ENCODE data around the gene HOXD4. TPM values are rescaled to one million over a fixed set of nuclear protein-coding genes. Genes with fewer than 3 reads are reported as not detected.

HOXD4 gene
- polyA plus RNA-seq, 2 donors, result 0.61 to 1.0 TPM

DNA sequence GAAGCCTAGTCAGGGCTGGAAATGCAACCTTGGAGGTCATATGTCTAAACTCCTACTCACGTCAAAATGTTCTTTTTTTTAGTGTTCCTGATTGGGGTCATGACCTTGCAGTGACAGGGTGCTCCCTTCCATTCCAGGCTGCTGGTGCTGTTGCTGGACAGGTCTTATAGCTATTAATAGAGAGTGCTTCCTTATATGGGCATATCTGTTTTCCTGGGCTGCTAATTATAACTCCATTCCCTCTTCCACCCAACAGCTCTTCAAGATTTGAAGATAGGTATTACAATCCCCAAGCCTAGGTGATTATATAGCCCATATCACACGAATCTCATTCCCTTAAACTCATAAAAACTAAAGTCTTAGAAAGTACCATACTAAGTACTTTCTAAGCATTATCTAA, 18.4 kb downstream of the HOXD4 start:
- Histone ChIP-seq H3K36me3 (ENCODE audit: control insufficient read depth in 2 of 2, insufficient read depth in 2 of 2, low read length in 1 of 2) (no peaks in the 10 kb centered on the region), H3K27ac (ENCODE audit: low read depth in 2 of 2, low read length in 1 of 2) (no peak overlapping the region), H3K9me3 (ENCODE audit: control insufficient read depth in 2 of 2, insufficient read depth in 1 of 2, low read depth in 1 of 2, low read length in 1 of 2) (peaks cover 7 to 8% of the 10 kb centered on the region in 2 donors), H3K27me3 (ENCODE audit: control insufficient read depth in 1 of 2, insufficient read depth in 2 of 2, low read length in 2 of 2) (peaks cover 18 to 31% of the 10 kb centered on the region in 2 donors), H3K4me3 (ENCODE audit: low read depth in 1 of 2, low read length in 2 of 2) (no peak overlapping the region), H3K4me1 (ENCODE audit: control insufficient read depth in 2 of 2, insufficient read depth in 2 of 2, low read length in 1 of 2) (peaks cover 7 to 9% of the 10 kb centered on the region in 2 donors)
- 62 to 72% methylated on average over 2 of the region's 2 CpGs for WGBS, 2 donors

DNA sequence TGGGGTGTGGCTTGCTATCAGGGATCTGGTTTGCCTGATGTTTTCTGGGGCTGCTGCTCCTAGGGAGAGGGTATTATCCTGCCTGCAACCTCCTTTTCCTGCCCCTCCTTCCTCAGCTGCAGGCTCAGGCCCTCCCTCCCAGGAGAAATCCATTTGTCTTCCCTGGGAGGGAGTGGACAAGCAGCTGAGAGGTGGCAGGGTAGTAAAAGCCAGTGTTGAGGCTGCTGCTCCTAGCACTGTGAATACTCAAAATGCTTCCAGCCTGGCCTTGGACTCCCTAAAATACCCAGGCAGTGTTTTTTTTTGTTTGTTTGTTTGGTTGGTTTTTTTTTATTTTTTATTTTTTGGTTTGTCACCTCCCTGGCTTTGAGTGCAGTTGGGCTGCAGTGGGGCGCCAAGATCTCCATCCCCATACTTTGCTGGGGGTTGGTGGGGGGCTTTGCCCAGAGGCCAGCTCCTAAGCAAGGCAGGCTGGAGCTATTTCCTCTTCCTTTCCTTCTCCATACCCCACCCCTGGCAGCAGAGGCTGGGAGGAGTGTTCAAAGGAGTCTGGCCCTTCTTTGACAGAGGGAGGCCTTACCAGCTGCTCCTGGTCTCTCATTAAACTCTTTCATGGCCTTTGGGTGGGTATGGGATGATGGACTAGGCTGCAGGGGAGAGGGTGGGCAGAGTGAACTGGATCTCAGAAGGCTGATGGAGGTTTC, 19.4 kb downstream of the HOXD4 start:
- no peak overlapping the region for H3K27ac ChIP-seq (ENCODE audit: low read depth in 2 of 2, low read length in 1 of 2)
- 100% methylated on average over 1 of the region's 1 CpG for WGBS, 2 donors
- H3K27me3 ChIP-seq (ENCODE audit: control insufficient read depth in 1 of 2, insufficient read depth in 2 of 2, low read length in 2 of 2), result peaks cover 17 to 21% of the 10 kb centered on the region in 2 donors
- H3K4me1 ChIP-seq (ENCODE audit: control insufficient read depth in 2 of 2, insufficient read depth in 2 of 2, low read length in 1 of 2), result peaks cover 5 to 6% of the 10 kb centered on the region in 2 donors
- no peak overlapping the region for H3K4me3 ChIP-seq (ENCODE audit: low read depth in 1 of 2, low read length in 2 of 2)
- peaks cover 5 to 8% of the 10 kb centered on the region in 2 donors for H3K9me3 ChIP-seq (ENCODE audit: control insufficient read depth in 2 of 2, insufficient read depth in 1 of 2, low read depth in 1 of 2, low read length in 1 of 2)
- no peaks in the 10 kb centered on the region for H3K36me3 ChIP-seq (ENCODE audit: control insufficient read depth in 2 of 2, insufficient read depth in 2 of 2, low read length in 1 of 2)

DNA sequence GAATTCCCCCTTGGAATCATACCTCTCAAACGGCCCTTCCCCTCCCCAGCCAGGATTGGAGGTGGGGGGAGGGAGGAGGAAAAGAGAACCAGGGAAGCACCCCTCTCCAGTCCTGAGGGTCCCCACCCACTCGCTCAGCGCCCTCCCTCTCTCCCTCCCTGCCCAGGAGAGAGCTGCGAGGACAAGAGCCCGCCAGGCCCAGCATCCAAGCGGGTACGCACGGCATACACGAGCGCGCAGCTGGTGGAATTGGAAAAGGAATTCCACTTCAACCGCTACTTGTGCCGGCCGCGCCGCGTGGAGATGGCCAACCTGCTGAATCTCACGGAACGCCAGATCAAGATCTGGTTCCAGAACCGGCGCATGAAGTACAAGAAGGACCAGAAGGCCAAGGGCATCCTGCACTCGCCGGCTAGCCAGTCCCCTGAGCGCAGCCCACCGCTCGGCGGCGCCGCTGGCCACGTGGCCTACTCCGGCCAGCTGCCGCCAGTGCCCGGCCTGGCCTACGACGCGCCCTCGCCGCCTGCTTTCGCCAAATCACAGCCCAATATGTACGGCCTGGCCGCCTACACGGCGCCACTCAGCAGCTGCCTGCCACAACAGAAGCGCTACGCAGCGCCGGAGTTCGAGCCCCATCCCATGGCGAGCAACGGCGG, 20.1 kb downstream of the HOXD4 start:
- Histone ChIP-seq H3K4me3 (ENCODE audit: low read depth in 1 of 2, low read length in 2 of 2) (no peak overlapping the region), H3K36me3 (ENCODE audit: control insufficient read depth in 2 of 2, insufficient read depth in 2 of 2, low read length in 1 of 2) (no peaks in the 10 kb centered on the region), H3K27ac (ENCODE audit: low read depth in 2 of 2, low read length in 1 of 2) (no peak overlapping the region), H3K27me3 (ENCODE audit: control insufficient read depth in 1 of 2, insufficient read depth in 2 of 2, low read length in 2 of 2) (peaks cover 17 to 19% of the 10 kb centered on the region in 2 donors), H3K9me3 (ENCODE audit: control insufficient read depth in 2 of 2, insufficient read depth in 1 of 2, low read depth in 1 of 2, low read length in 1 of 2) (peaks cover 3 to 8% of the 10 kb centered on the region in 2 donors), H3K4me1 (ENCODE audit: control insufficient read depth in 2 of 2, insufficient read depth in 2 of 2, low read length in 1 of 2) (peaks cover 5 to 6% of the 10 kb centered on the region in 2 donors)
- 19 to 21% methylated on average over 46 to 51 of the region's 51 CpGs for WGBS, 2 donors

DNA sequence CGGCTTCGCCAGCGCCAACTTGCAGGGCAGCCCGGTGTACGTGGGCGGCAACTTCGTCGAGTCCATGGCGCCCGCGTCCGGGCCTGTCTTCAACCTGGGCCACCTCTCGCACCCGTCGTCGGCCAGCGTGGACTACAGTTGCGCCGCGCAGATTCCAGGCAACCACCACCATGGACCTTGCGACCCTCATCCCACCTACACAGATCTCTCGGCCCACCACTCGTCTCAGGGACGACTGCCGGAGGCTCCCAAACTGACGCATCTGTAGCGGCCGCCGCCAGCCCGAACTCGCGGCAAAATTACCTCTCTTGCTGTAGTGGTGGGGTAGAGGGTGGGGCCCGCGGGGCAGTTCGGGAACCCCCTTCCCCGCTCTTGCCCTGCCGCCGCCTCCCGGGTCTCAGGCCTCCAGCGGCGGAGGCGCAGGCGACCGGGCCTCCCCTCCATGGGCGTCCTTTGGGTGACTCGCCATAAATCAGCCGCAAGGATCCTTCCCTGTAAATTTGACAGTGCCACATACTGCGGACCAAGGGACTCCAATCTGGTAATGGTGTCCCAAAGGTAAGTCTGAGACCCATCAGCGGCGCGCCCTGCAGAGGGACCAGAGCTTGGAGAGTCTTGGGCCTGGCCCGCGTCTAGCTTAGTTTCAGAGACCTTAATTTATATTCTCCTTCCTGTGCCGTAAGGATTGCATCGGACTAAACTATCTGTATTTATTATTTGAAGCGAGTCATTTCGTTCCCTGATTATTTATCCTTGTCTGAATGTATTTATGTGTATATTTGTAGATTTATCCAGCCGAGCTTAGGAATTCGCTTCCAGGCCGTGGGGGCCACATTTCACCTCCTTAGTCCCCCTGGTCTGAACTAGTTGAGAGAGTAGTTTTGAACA, 20.9 kb downstream of the HOXD4 start:
- no peaks in the 10 kb centered on the region for H3K36me3 ChIP-seq (ENCODE audit: control insufficient read depth in 2 of 2, insufficient read depth in 2 of 2, low read length in 1 of 2)
- H3K4me3 ChIP-seq (ENCODE audit: low read depth in 1 of 2, low read length in 2 of 2), result no peak overlapping the region
- H3K9me3 ChIP-seq (ENCODE audit: control insufficient read depth in 2 of 2, insufficient read depth in 1 of 2, low read depth in 1 of 2, low read length in 1 of 2), result peaks cover 3 to 8% of the 10 kb centered on the region in 2 donors
- 19 to 24% methylated on average over 55 to 60 of the region's 60 CpGs for WGBS, 2 donors
- H3K4me1 ChIP-seq (ENCODE audit: control insufficient read depth in 2 of 2, insufficient read depth in 2 of 2, low read length in 1 of 2), result peaks cover 5 to 6% of the 10 kb centered on the region in 2 donors
- peaks cover 19 to 21% of the 10 kb centered on the region in 2 donors for H3K27me3 ChIP-seq (ENCODE audit: control insufficient read depth in 1 of 2, insufficient read depth in 2 of 2, low read length in 2 of 2)
- no peak overlapping the region for H3K27ac ChIP-seq (ENCODE audit: low read depth in 2 of 2, low read length in 1 of 2)

DNA sequence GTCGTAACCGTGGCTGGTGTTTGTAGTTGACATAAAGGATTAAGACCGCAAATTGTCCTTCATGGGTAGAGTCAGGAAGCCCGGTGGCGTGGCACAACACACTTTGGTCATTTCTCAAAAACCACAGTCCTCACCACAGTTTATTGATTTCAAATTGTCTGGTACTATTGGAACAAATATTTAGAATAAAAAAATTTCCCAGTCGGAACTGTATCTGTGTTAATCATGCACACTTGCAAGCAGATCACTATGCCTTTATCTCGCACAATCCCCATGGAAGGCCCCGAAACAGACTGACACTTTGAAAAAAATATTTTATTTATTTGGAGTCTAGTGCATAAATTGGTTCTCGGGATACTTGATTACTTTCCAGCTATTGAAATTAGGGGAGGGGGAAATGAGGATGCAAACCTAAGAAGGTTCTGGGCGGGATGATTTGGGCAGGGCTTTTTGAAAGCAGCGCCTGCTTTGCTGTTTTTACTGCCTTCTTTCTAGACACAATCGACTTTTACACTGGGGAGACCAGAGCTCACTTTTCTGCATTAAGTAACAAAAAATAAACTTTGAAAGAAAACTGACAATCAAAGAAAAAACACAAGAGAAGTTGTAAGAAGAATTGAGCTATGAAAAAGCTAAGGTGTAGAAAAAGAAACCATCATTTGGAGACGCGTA, 21.7 kb downstream of the HOXD4 start:
- H3K9me3 ChIP-seq (ENCODE audit: control insufficient read depth in 2 of 2, insufficient read depth in 1 of 2, low read depth in 1 of 2, low read length in 1 of 2), result peaks cover 3 to 8% of the 10 kb centered on the region in 2 donors
- WGBS, 2 donors, result 34 to 42% methylated on average over 14 of the region's 14 CpGs
- H3K4me1 ChIP-seq (ENCODE audit: control insufficient read depth in 2 of 2, insufficient read depth in 2 of 2, low read length in 1 of 2), result peaks cover 6 to 8% of the 10 kb centered on the region in 2 donors
- H3K4me3 ChIP-seq (ENCODE audit: low read depth in 1 of 2, low read length in 2 of 2), result no peak overlapping the region
- no peaks in the 10 kb centered on the region for H3K36me3 ChIP-seq (ENCODE audit: control insufficient read depth in 2 of 2, insufficient read depth in 2 of 2, low read length in 1 of 2)
- H3K27ac ChIP-seq (ENCODE audit: low read depth in 2 of 2, low read length in 1 of 2), result no peak overlapping the region
- H3K27me3 ChIP-seq (ENCODE audit: control insufficient read depth in 1 of 2, insufficient read depth in 2 of 2, low read length in 2 of 2), result peaks cover 20 to 22% of the 10 kb centered on the region in 2 donors

DNA sequence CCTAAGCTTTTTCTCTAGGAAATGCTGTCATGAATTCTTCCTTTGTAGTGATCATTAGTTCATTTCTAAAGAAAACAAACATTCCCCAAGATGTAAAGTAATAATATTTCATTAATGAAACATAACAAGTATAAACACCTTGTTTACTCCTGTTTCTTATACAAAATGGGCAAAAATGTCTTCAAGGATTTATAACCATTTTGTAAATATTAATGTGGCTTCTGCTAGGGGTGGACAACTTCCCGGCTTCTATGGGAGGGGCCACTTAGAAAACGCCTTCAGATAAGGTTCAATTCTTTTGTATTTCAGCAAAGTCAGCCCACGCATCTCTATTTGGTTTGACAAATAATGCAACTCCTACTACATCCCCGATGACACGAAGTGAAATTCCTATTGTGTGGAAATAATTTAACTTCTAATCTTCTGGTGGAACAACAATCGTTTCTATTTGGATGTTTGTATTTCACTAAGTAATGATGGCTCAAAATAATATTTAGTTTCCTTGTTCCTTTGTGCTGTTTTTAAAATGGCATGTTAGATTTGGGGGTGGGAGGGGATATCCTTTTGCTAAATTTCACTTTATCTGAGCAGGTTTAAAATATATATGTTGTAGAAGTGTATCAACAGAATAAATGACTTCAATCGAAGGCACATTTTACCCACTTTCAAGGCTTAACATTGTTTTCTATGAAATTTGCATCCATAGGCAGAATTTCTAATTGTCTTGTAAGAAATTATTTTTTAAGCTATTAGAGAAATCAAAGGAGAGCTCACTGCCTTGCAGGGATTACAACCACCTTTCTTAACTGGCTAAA, 22.4 kb downstream of the HOXD4 start:
- peaks cover 9 to 13% of the 10 kb centered on the region in 2 donors for H3K4me1 ChIP-seq (ENCODE audit: control insufficient read depth in 2 of 2, insufficient read depth in 2 of 2, low read length in 1 of 2)
- H3K4me3 ChIP-seq (ENCODE audit: low read depth in 1 of 2, low read length in 2 of 2), result no peak overlapping the region
- H3K27me3 ChIP-seq (ENCODE audit: control insufficient read depth in 1 of 2, insufficient read depth in 2 of 2, low read length in 2 of 2), result peaks cover 22 to 23% of the 10 kb centered on the region in 2 donors
- H3K27ac ChIP-seq (ENCODE audit: low read depth in 2 of 2, low read length in 1 of 2), result no peak overlapping the region
- 12 to 18% methylated on average over 7 of the region's 7 CpGs for WGBS, 2 donors
- H3K9me3 ChIP-seq (ENCODE audit: control insufficient read depth in 2 of 2, insufficient read depth in 1 of 2, low read depth in 1 of 2, low read length in 1 of 2), result peaks cover 6 to 8% of the 10 kb centered on the region in 2 donors
- no peaks in the 10 kb centered on the region for H3K36me3 ChIP-seq (ENCODE audit: control insufficient read depth in 2 of 2, insufficient read depth in 2 of 2, low read length in 1 of 2)

DNA sequence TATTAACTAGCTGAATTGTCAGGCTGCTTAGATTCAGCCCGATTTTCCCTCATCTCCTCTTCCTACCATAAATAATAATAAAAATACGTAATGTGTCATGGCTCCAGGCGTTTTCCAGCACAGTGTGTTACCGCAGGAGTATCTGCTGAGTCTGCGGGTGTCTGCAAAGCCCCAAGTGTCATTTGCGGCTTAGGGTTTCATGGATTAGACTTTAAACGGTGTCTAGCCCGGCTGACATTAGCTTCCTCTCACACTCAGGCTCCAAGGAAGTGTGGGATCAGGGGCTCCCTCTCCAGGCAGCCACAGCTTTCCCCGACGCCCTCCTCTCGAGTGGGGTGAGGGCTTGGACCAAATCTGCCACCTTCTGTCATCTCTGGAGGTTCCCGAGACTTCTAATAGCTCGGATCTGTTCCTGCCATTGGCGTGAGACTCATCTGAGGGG, 23.1 kb downstream of the HOXD4 start:
- Histone ChIP-seq H3K4me3 (ENCODE audit: low read depth in 1 of 2, low read length in 2 of 2) (no peak overlapping the region), H3K27me3 (ENCODE audit: control insufficient read depth in 1 of 2, insufficient read depth in 2 of 2, low read length in 2 of 2) (peaks cover 22 to 27% of the 10 kb centered on the region in 2 donors), H3K36me3 (ENCODE audit: control insufficient read depth in 2 of 2, insufficient read depth in 2 of 2, low read length in 1 of 2) (no peaks in the 10 kb centered on the region), H3K4me1 (ENCODE audit: control insufficient read depth in 2 of 2, insufficient read depth in 2 of 2, low read length in 1 of 2) (peaks cover 9 to 13% of the 10 kb centered on the region in 2 donors), H3K9me3 (ENCODE audit: control insufficient read depth in 2 of 2, insufficient read depth in 1 of 2, low read depth in 1 of 2, low read length in 1 of 2) (peaks cover 6 to 8% of the 10 kb centered on the region in 2 donors), H3K27ac (ENCODE audit: low read depth in 2 of 2, low read length in 1 of 2) (no peak overlapping the region)
- 12 to 17% methylated on average over 14 of the region's 14 CpGs for WGBS, 2 donors

DNA sequence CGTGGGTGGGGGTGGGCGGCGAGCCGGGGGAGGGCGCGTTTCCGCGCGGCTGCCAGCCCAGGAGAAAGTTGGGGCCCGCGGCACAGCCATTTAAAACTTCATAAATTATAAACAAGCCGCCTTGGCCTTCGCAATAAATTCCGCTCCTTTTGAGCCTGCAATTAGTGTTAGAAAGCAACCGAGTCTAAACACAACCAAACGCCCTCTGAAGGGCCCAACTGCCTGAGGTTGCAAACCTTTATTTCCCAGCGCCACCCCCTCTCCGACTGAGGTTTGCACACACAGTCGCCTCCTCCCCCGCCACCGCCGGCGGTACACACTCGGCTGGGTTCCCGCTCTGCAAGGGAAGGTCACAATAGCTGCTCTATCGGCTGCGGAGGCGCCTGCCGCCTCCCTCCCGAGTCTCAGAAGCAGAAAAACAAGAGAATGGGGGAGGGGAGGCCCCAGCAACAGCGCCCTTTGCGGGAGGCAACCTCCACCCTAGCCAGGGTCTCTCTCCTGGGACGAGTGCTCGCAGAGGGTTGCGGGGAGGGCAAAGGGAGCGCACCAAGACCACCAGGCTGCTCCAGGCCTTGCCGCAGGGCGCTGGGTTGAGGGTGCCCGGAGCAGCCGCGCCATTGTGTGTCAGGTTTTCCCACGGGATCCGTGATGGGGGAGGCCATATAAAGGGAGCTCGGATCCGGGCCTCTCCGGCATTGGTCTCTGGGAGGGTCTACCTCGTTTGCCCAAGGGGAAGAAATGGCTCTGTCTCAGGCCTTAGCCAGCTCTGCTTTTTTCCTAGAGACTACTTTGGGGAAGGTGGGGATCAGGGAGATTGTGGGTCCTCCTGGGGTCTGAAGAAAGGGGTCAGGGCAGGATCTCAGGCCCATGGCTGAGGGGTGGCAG, 23.7 kb downstream of the HOXD4 start:
- Histone ChIP-seq H3K4me1 (ENCODE audit: control insufficient read depth in 2 of 2, insufficient read depth in 2 of 2, low read length in 1 of 2) (peaks cover 9 to 13% of the 10 kb centered on the region in 2 donors), H3K36me3 (ENCODE audit: control insufficient read depth in 2 of 2, insufficient read depth in 2 of 2, low read length in 1 of 2) (no peaks in the 10 kb centered on the region), H3K27me3 (ENCODE audit: control insufficient read depth in 1 of 2, insufficient read depth in 2 of 2, low read length in 2 of 2) (peaks cover 22 to 28% of the 10 kb centered on the region in 2 donors), H3K4me3 (ENCODE audit: low read depth in 1 of 2, low read length in 2 of 2) (no peak overlapping the region), H3K9me3 (ENCODE audit: control insufficient read depth in 2 of 2, insufficient read depth in 1 of 2, low read depth in 1 of 2, low read length in 1 of 2) (peaks cover 6 to 8% of the 10 kb centered on the region in 2 donors), H3K27ac (ENCODE audit: low read depth in 2 of 2, low read length in 1 of 2) (no peak overlapping the region)
- 25 to 36% methylated on average over 47 of the region's 47 CpGs for WGBS, 2 donors

Data from esophagus (tissue), 2 donors.